ENCODE results near the gene KRT26. TPM values are rescaled to one million over a fixed set of nuclear protein-coding genes. Genes with fewer than 3 reads are reported as not detected.
"Not testable (repeated sequence)": the region's sequence is repeated elsewhere in the genome, so short reads cannot be mapped to it uniquely, and the experiment has no call there.

KRT26 gene
- not detected in 2 replicates for total RNA-seq

- intact Hi-C loops (cut with micrococcal nuclease): no loop called here
- Mint-ChIP-seq H3K27me3 (peaks cover 46% of the 10 kb centered on the region), H3K4me1 (no peaks in the 10 kb centered on the region), H3K9me3 (no peaks in the 10 kb centered on the region), H3K4me3 (no peak within 1 kb of the TSS), H3K36me3 (ENCODE audit: low read depth) (no peaks in the 10 kb centered on the region), H3K27ac (no peak within 1 kb of the TSS)
- DNase-seq: no peak
Observed at GRCh38 chr17:40772101-40772500, at the start of gene KRT26. Gene KRT26, minus strand, starts transcription at chr17:40772201. Its CDS starts 88 bp downstream, at chr17:40772113.

GRCh38 chr17:40821536-40821935, 49.5 kb upstream of the KRT26 start:
- intact Hi-C loops (cut with micrococcal nuclease): no loop called here
- H3K9me3 Mint-ChIP-seq: peaks cover 20% of the 10 kb centered on the region
- H3K4me3 Mint-ChIP-seq: no peak overlapping the region
- DNase-seq: no peak
- peaks cover 25% of the 10 kb centered on the region for H3K36me3 Mint-ChIP-seq (ENCODE audit: low read depth)
- H3K4me1 Mint-ChIP-seq: peaks cover 15% of the 10 kb centered on the region
- no peak overlapping the region for H3K27ac Mint-ChIP-seq
- H3K27me3 Mint-ChIP-seq: peaks cover 11% of the 10 kb centered on the region

- Mint-ChIP-seq H3K36me3 (ENCODE audit: low read depth) (peaks cover 26% of the 10 kb centered on the region), H3K9me3 (peaks cover 20% of the 10 kb centered on the region), H3K4me1 (peaks cover 15% of the 10 kb centered on the region), H3K27ac (no peak overlapping the region), H3K4me3 (peak overlapping the region; percentile 76), H3K27me3 (peaks cover 9% of the 10 kb centered on the region)
- intact Hi-C loops (cut with micrococcal nuclease): no loop called here
- DNase-seq: no peak
Observed at GRCh38 chr17:40820228-40820838, 48.3 kb upstream of the KRT26 start.

GRCh38 chr17:40819528-40820125, 47.6 kb upstream of the KRT26 start:
- peaks cover 26% of the 10 kb centered on the region for H3K36me3 Mint-ChIP-seq (ENCODE audit: low read depth)
- H3K4me3 Mint-ChIP-seq: peak overlapping the region; percentile 76
- peaks cover 20% of the 10 kb centered on the region for H3K9me3 Mint-ChIP-seq
- intact Hi-C loops (cut with micrococcal nuclease): loop anchor here (5.0 kb wide), 1 partner anchor 197 kb away; no protein-coding TSS in a partner anchor
- peaks cover 14% of the 10 kb centered on the region for H3K4me1 Mint-ChIP-seq
- peak; percentile 62 for DNase-seq
- H3K27me3 Mint-ChIP-seq: peaks cover 9% of the 10 kb centered on the region
- H3K27ac Mint-ChIP-seq: peak overlapping the region; percentile 65

- H3K36me3 Mint-ChIP-seq (ENCODE audit: low read depth): peaks cover 26% of the 10 kb centered on the region
Observed at GRCh38 chr17:40818733-40819527, 46.9 kb upstream of the KRT26 start.

GRCh38 chr17:40818343-40818732, 46.3 kb upstream of the KRT26 start:
- peaks cover 26% of the 10 kb centered on the region for H3K36me3 Mint-ChIP-seq (ENCODE audit: low read depth)
- intact Hi-C loops (cut with micrococcal nuclease): loop anchor here (5.0 kb wide), 1 partner anchor 196 kb away; no protein-coding TSS in a partner anchor
- no peak for DNase-seq
- H3K4me3 Mint-ChIP-seq: peak overlapping the region; percentile 89
- peaks cover 12% of the 10 kb centered on the region for H3K4me1 Mint-ChIP-seq
- peaks cover 25% of the 10 kb centered on the region for H3K9me3 Mint-ChIP-seq
- peaks cover 19% of the 10 kb centered on the region for H3K27me3 Mint-ChIP-seq
- H3K27ac Mint-ChIP-seq: peak overlapping the region; percentile 89

More at GRCh38 chr17:40818733-40819527, 46.9 kb upstream of the KRT26 start:
- peaks cover 22% of the 10 kb centered on the region for H3K9me3 Mint-ChIP-seq
- peak; percentile 96 for DNase-seq
- H3K4me1 Mint-ChIP-seq: peaks cover 12% of the 10 kb centered on the region
- intact Hi-C loops (cut with micrococcal nuclease): loop anchor here (5.0 kb wide), 1 partner anchor 197 kb away; no protein-coding TSS in a partner anchor
- H3K4me3 Mint-ChIP-seq: peak overlapping the region; percentile 89
- peak overlapping the region; percentile 89 for H3K27ac Mint-ChIP-seq
- peaks cover 15% of the 10 kb centered on the region for H3K27me3 Mint-ChIP-seq

- intact Hi-C loops (cut with micrococcal nuclease): loop anchor here (5.0 kb wide), 1 partner anchor 195 kb away; no protein-coding TSS in a partner anchor
Observed at GRCh38 chr17:40817103-40817682, 45.2 kb upstream of the KRT26 start.

GRCh38 chr17:40816569-40816968, 44.6 kb upstream of the KRT26 start:
- Mint-ChIP-seq H3K4me3 (no peak overlapping the region), H3K4me1 (peaks cover 12% of the 10 kb centered on the region), H3K27me3 (peaks cover 28% of the 10 kb centered on the region), H3K36me3 (ENCODE audit: low read depth) (peaks cover 25% of the 10 kb centered on the region), H3K27ac (no peak overlapping the region), H3K9me3 (peaks cover 25% of the 10 kb centered on the region)
- intact Hi-C loops (cut with micrococcal nuclease): loop anchor here (5.0 kb wide), 1 partner anchor 194 kb away; no protein-coding TSS in a partner anchor
- no peak for DNase-seq

More at GRCh38 chr17:40817103-40817682, 45.2 kb upstream of the KRT26 start:
- H3K36me3 Mint-ChIP-seq (ENCODE audit: low read depth): peaks cover 26% of the 10 kb centered on the region
- peaks cover 24% of the 10 kb centered on the region for H3K27me3 Mint-ChIP-seq
- peak overlapping the region; percentile 30 for H3K27ac Mint-ChIP-seq
- peak overlapping the region; percentile 80 for H3K4me3 Mint-ChIP-seq
- peaks cover 12% of the 10 kb centered on the region for H3K4me1 Mint-ChIP-seq
- peak; percentile 58 for DNase-seq
- peaks cover 25% of the 10 kb centered on the region for H3K9me3 Mint-ChIP-seq

- Mint-ChIP-seq H3K4me1 (peaks cover 11% of the 10 kb centered on the region), H3K27ac (no peak overlapping the region), H3K27me3 (peaks cover 36% of the 10 kb centered on the region), H3K4me3 (no peak overlapping the region), H3K9me3 (peaks cover 24% of the 10 kb centered on the region), H3K36me3 (ENCODE audit: low read depth) (peaks cover 25% of the 10 kb centered on the region)
- intact Hi-C loops (cut with micrococcal nuclease): loop anchor here (5.0 kb wide), 1 partner anchor 193 kb away; no protein-coding TSS in a partner anchor
- no peak for DNase-seq
Observed at GRCh38 chr17:40815381-40815780, 43.4 kb upstream of the KRT26 start.

GRCh38 chr17:40814657-40815056, 42.7 kb upstream of the KRT26 start:
- DNase-seq, H3K27ac Mint-ChIP-seq, H3K4me3 Mint-ChIP-seq: not testable (repeated sequence)
- H3K27me3 Mint-ChIP-seq: peaks cover 43% of the 10 kb centered on the region
- H3K36me3 Mint-ChIP-seq (ENCODE audit: low read depth): peaks cover 20% of the 10 kb centered on the region
- peaks cover 10% of the 10 kb centered on the region for H3K4me1 Mint-ChIP-seq
- intact Hi-C loops (cut with micrococcal nuclease): loop anchor here (5.0 kb wide), 1 partner anchor 192 kb away; no protein-coding TSS in a partner anchor
- H3K9me3 Mint-ChIP-seq: peaks cover 17% of the 10 kb centered on the region

GRCh38 chr17:40813804-40814203, 41.8 kb upstream of the KRT26 start:
- peaks cover 20% of the 10 kb centered on the region for H3K36me3 Mint-ChIP-seq (ENCODE audit: low read depth)
- no peak overlapping the region for H3K4me3 Mint-ChIP-seq
- peaks cover 8% of the 10 kb centered on the region for H3K4me1 Mint-ChIP-seq
- peaks cover 16% of the 10 kb centered on the region for H3K9me3 Mint-ChIP-seq
- no peak for DNase-seq
- no peak overlapping the region for H3K27ac Mint-ChIP-seq
- intact Hi-C loops (cut with micrococcal nuclease): no loop called here
- H3K27me3 Mint-ChIP-seq: peaks cover 49% of the 10 kb centered on the region

- DNase-seq: no peak
- H3K9me3 Mint-ChIP-seq: peaks cover 11% of the 10 kb centered on the region
- no peak overlapping the region for H3K27ac Mint-ChIP-seq
- peaks cover 57% of the 10 kb centered on the region for H3K27me3 Mint-ChIP-seq
- intact Hi-C loops (cut with micrococcal nuclease): no loop called here
- no peak overlapping the region for H3K4me3 Mint-ChIP-seq
- H3K4me1 Mint-ChIP-seq: peaks cover 3% of the 10 kb centered on the region
- H3K36me3 Mint-ChIP-seq (ENCODE audit: low read depth): peaks cover 12% of the 10 kb centered on the region
Observed at GRCh38 chr17:40812639-40813038, 40.6 kb upstream of the KRT26 start.

GRCh38 chr17:40810494-40810893, 38.5 kb upstream of the KRT26 start:
- Mint-ChIP-seq H3K4me1 (no peaks in the 10 kb centered on the region), H3K4me3 (no peak overlapping the region), H3K9me3 (peaks cover 5% of the 10 kb centered on the region), H3K27ac (no peak overlapping the region), H3K36me3 (ENCODE audit: low read depth) (no peaks in the 10 kb centered on the region), H3K27me3 (peaks cover 73% of the 10 kb centered on the region)
- peak; percentile 10 for DNase-seq
- intact Hi-C loops (cut with micrococcal nuclease): no loop called here
